Measurements from ENCODE around the gene LHX6.

The LHX6 gene

GRCh38 chr9:122205176-122205575 lies 23.6 kb downstream of the LHX6 start:
- TF ChIP-seq, protein P1, sequence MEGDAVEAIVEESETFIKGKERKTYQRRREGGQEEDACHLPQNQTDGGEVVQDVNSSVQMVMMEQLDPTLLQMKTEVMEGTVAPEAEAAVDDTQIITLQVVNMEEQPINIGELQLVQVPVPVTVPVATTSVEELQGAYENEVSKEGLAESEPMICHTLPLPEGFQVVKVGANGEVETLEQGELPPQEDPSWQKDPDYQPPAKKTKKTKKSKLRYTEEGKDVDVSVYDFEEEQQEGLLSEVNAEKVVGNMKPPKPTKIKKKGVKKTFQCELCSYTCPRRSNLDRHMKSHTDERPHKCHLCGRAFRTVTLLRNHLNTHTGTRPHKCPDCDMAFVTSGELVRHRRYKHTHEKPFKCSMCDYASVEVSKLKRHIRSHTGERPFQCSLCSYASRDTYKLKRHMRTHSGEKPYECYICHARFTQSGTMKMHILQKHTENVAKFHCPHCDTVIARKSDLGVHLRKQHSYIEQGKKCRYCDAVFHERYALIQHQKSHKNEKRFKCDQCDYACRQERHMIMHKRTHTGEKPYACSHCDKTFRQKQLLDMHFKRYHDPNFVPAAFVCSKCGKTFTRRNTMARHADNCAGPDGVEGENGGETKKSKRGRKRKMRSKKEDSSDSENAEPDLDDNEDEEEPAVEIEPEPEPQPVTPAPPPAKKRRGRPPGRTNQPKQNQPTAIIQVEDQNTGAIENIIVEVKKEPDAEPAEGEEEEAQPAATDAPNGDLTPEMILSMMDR (IDR thresholded peaks at IDR 0.05; ENCODE audit: insufficient read depth, low read length, poor library complexity, severe bottlenecking), result no peak
- no peaks in the 10 kb centered on the region; the same call in none of the 2 replicates for H3K27me3 ChIP-seq (replicated peaks; ENCODE audit: control insufficient read depth, insufficient read depth, low read length)

GRCh38 chr9:122204491-122204890 lies 24.3 kb downstream of the LHX6 start:
- H3K27me3 ChIP-seq (replicated peaks; ENCODE audit: control insufficient read depth, insufficient read depth, low read length), result no peaks in the 10 kb centered on the region; the same call in none of the 2 replicates
- no peak overlapping the region for H3K4me3 ChIP-seq (replicated peaks; ENCODE audit: low read depth, low read length)
- H3K36me3 ChIP-seq (ENCODE audit: control insufficient read depth, insufficient read depth, low read length), result no peaks in the 10 kb centered on the region
- DNase-seq (ENCODE audit: extremely low read depth, insufficient read length), result no peak
- TF ChIP-seq, protein P1 (IDR thresholded peaks at IDR 0.05; ENCODE audit: insufficient read depth, low read length, poor library complexity, severe bottlenecking), result no peak

More at GRCh38 chr9:122205176-122205575, 23.6 kb downstream of the LHX6 start:
- no peaks in the 10 kb centered on the region for H3K36me3 ChIP-seq (ENCODE audit: control insufficient read depth, insufficient read depth, low read length)
- DNase-seq (ENCODE audit: extremely low read depth, insufficient read length), result no peak
- H3K4me3 ChIP-seq (replicated peaks; ENCODE audit: low read depth, low read length), result no peak overlapping the region

DNA sequence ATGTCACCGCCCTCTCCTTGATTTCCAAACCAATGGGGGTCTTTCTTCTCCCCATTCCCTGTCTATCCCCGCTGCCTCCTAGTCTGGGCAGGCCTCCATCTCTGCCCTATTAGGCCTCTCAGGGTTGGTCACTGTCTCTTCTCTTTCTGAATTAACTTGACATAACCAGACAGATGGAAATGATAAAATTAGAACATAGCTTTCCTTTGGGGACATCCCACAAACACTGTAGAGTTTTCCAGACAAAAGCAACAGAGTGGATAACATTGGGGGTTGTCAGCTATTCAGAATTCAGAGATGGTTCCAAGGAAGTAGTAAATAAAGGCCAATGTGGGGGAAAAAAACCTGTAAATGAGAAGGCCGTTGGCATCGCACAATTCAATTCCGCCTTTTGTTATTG lies 24.7 kb downstream of the LHX6 start:
- TF ChIP-seq, protein P1 (IDR thresholded peaks at IDR 0.05; ENCODE audit: insufficient read depth, low read length, poor library complexity, severe bottlenecking), result no peak
- DNase-seq (ENCODE audit: extremely low read depth, insufficient read length), result no peak
- Histone ChIP-seq H3K36me3 (ENCODE audit: control insufficient read depth, insufficient read depth, low read length) (no peaks in the 10 kb centered on the region), H3K4me3 (replicated peaks; ENCODE audit: low read depth, low read length) (no peak overlapping the region), H3K27me3 (replicated peaks; ENCODE audit: control insufficient read depth, insufficient read depth, low read length) (no peaks in the 10 kb centered on the region; the same call in none of the 2 replicates)

DNA sequence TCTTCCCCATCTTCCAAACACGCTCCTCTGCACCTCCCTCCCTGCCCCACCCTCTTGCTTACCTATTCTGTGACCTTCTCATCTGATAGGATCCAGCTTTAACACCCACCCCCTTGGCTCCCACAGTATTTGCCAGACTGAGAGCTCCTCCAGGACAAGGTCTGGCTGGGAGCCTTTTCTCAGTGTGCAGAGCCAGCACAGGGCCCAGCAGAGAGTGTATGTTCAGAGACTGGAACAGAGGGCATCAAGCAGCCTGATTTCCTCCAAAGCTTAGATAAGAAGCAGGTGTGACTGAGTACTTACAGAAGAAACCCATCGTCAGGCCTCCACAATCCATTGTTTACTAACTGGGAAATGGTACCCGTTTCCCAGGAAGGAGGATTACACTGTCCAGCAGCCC lies 26.6 kb downstream of the LHX6 start:
- DNase-seq (ENCODE audit: extremely low read depth, insufficient read length), result no peak
- H3K27me3 ChIP-seq (replicated peaks; ENCODE audit: control insufficient read depth, insufficient read depth, low read length), result no peaks in the 10 kb centered on the region; the same call in none of the 2 replicates
- TF ChIP-seq, protein P1 (IDR thresholded peaks at IDR 0.05; ENCODE audit: insufficient read depth, low read length, poor library complexity, severe bottlenecking), result no peak
- H3K36me3 ChIP-seq (ENCODE audit: control insufficient read depth, insufficient read depth, low read length), result no peaks in the 10 kb centered on the region
- no peak overlapping the region for H3K4me3 ChIP-seq (replicated peaks; ENCODE audit: low read depth, low read length)

GRCh38 chr9:122201641-122202040 lies 27.1 kb downstream of the LHX6 start:
- Histone ChIP-seq H3K27me3 (replicated peaks; ENCODE audit: control insufficient read depth, insufficient read depth, low read length) (no peaks in the 10 kb centered on the region; the same call in none of the 2 replicates), H3K36me3 (ENCODE audit: control insufficient read depth, insufficient read depth, low read length) (no peaks in the 10 kb centered on the region), H3K4me3 (replicated peaks; ENCODE audit: low read depth, low read length) (no peak overlapping the region)
- no peak for DNase-seq (ENCODE audit: extremely low read depth, insufficient read length)
- TF ChIP-seq, protein P1 (IDR thresholded peaks at IDR 0.05; ENCODE audit: insufficient read depth, low read length, poor library complexity, severe bottlenecking), result no peak

All from GM06990 (cell line).